Measurements from ENCODE around the gene ADM5.

The ADM5 gene

DNA sequence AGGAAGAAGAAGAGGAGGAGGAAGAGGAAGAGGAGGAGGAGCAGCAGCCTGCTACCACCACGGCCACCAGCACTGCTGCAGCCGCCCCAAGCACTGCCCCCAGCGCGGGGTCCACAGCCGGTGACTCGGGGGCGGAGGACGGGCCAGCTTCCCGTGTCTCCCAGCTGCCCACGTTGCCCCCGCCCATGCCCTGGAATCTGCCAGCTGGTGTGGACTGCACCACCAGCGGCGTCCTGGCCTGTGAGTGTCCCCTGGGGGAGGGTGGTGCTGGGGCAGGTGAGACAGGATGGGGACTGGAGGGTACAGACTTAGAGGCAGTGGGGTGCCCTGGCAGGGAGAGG lies 36.0 kb upstream of the ADM5 start:
- no peak overlapping the region for H3K4me3 ChIP-seq (ENCODE audit: low read depth, low read length)
- DNase-seq (ENCODE audit: low read depth, low spot score), result no peak
- in situ Hi-C loops (cut with HindIII; ENCODE audit: low sequenced_read_pairs), result no loop called here
- TF ChIP-seq, protein P1, sequence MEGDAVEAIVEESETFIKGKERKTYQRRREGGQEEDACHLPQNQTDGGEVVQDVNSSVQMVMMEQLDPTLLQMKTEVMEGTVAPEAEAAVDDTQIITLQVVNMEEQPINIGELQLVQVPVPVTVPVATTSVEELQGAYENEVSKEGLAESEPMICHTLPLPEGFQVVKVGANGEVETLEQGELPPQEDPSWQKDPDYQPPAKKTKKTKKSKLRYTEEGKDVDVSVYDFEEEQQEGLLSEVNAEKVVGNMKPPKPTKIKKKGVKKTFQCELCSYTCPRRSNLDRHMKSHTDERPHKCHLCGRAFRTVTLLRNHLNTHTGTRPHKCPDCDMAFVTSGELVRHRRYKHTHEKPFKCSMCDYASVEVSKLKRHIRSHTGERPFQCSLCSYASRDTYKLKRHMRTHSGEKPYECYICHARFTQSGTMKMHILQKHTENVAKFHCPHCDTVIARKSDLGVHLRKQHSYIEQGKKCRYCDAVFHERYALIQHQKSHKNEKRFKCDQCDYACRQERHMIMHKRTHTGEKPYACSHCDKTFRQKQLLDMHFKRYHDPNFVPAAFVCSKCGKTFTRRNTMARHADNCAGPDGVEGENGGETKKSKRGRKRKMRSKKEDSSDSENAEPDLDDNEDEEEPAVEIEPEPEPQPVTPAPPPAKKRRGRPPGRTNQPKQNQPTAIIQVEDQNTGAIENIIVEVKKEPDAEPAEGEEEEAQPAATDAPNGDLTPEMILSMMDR (IDR thresholded peaks at IDR 0.05; ENCODE audit: low read depth, low read length), result no peak

DNA sequence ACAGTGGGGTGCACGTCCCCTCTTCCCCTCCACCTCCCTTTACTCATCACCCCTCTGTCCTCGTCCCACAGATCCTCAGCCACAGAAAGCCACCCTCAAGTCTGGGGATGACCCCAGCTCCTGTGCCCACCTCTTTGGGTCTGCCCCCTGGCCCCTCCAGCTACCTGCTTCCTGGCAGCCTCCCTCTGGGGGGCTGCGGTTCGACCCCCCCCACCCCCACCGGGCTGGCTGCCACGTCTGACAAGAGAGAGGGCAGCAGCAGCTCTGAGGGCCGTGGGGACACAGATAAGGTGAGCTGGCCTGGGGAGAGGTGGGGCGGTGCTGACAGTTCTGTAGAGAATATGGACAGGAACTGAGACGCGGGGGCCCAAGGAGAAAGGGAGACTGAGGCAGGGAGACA lies 34.8 kb upstream of the ADM5 start:
- no peak for DNase-seq (ENCODE audit: low read depth, low spot score)
- in situ Hi-C loops (cut with HindIII; ENCODE audit: low sequenced_read_pairs), result no loop called here
- TF ChIP-seq, protein P1 (IDR thresholded peaks at IDR 0.05; ENCODE audit: low read depth, low read length), result no peak
- H3K4me3 ChIP-seq (ENCODE audit: low read depth, low read length), result no peak overlapping the region

DNA sequence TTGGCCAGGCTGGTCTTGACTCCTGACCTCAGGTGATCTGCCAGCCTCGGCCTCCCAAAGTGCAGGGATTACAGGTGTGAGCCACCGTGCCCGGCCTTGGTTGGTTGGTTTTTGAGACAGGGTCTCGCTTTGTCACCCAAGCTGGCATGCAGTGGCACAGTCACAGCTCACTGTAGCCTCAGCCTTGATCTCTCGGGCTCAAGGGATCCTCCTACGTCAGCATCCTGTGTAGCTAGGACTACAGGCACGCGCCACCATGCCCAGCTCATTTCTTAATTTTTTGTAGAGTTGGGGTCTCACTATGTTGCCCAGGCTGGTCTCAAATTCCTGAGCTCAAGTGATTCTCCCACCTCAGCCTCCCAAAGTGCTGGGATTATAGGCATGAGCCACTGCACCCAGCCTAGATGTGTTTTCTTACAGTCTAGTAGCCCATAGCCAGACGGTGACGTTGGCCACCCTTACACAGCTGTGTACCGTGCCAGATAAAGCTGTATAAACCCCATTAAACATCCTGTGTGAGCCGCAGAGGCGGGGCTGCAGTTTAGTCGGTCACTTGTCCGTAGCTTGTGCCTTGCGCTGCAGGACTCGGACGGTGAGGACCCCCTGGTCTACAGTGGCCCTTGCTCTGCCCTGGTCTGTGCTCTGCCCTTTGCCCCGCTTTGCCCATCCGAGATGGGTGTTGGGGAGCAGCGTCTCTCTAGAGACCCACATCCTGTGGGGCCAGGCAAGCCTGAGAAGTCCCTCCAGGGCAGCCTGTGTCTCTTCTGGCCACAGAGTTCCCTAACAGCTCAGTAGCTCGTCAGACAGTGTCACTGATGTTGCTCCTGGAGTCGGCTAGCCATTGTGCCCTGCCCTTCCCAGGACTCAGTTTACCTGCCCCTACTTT lies 33.6 kb upstream of the ADM5 start:
- TF ChIP-seq, protein P1 (IDR thresholded peaks at IDR 0.05; ENCODE audit: low read depth, low read length), result no peak
- in situ Hi-C loops (cut with HindIII; ENCODE audit: low sequenced_read_pairs), result no loop called here
- no peak overlapping the region for H3K4me3 ChIP-seq (ENCODE audit: low read depth, low read length)
- DNase-seq (ENCODE audit: low read depth, low spot score), result no peak

- no peak overlapping the region for H3K4me3 ChIP-seq (ENCODE audit: low read depth, low read length)
- in situ Hi-C loops (cut with HindIII; ENCODE audit: low sequenced_read_pairs), result no loop called here
- DNase-seq (ENCODE audit: low read depth, low spot score), result no peak
- TF ChIP-seq, protein P1 (IDR thresholded peaks at IDR 0.05; ENCODE audit: low read depth, low read length), result no peak
These were observed 32.8 kb upstream of the ADM5 start for GRCh38 chr19:49656456-49657109.

DNA sequence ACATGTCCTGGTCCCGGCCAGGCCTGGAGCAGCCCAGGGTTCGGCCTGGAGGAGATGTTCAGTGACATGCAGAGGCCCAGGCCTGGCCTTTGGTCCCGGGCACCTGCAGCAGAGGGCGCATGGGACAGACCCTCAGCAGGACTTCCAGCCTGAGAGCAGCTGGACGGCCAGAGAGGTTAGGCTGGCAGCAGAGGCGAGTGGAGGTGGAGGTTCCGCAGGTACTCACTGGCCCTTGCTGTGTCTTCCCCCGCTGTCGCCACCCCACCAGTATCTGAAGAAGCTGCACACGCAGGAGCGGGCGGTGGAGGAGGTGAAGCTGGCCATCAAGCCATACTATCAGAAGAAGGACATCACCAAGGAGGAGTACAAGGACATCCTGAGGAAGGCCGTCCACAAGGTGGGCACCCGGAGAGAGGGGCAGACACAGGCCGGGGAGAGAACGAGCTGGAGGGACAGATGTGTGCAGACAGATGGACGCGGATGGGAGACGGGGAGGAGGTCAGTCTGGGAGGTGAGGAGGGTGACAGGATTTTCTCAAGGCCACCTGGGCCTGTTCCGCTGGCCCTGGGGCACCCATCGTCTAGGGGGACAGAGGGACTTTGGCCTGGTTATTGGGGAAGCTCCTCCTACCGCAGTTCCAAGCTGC lies 31.8 kb upstream of the ADM5 start:
- DNase-seq (ENCODE audit: low read depth, low spot score), result no peak
- H3K4me3 ChIP-seq (ENCODE audit: low read depth, low read length), result no peak overlapping the region
- in situ Hi-C loops (cut with HindIII; ENCODE audit: low sequenced_read_pairs), result no loop called here
- TF ChIP-seq, protein P1 (IDR thresholded peaks at IDR 0.05; ENCODE audit: low read depth, low read length), result no peak

DNA sequence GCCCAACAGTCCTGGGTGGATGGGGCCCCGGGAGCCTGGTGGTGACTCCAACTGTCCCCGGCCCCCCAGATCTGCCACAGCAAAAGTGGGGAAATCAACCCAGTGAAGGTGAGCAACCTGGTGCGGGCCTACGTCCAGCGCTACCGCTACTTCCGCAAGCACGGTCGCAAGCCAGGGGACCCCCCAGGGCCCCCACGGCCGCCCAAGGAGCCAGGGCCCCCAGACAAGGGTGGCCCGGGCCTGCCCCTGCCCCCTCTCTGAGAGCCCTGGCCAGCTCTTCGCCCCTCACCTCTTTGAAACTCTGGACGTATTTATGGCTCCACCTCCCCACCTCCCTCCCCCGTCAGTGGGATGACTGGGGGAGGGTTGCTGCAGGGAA lies 31.3 kb upstream of the ADM5 start:
- DNase-seq (ENCODE audit: low read depth, low spot score), result no peak
- in situ Hi-C loops (cut with HindIII; ENCODE audit: low sequenced_read_pairs), result no loop called here
- H3K4me3 ChIP-seq (ENCODE audit: low read depth, low read length), result no peak overlapping the region
- TF ChIP-seq, protein P1 (IDR thresholded peaks at IDR 0.05; ENCODE audit: low read depth, low read length), result no peak

Data from astrocyte of the spinal cord (primary cell).